Stimulated activated memory B cell treated with anti-CD40 and anti-IgM and Interleukin-4, amounts not matched to agents 10 μg/mL and 1 μg/mL and 100 μg/mL, for 72 hours (primary cell): ENCODE results near the gene SGK2.
A peak's percentile ranks its signal among the peaks of the same experiment; 100 is the strongest.
"Not testable (repeated sequence)": the region's sequence is repeated elsewhere in the genome, so short reads cannot be mapped to it uniquely, and the experiment has no call there.

Source experiments
- ATAC-seq: fragments of 150-1000 bp; cut with Tn5 transposase; 2 replicates; pipeline ENCODE4 v1.10.0; 2021
- H3K27ac Mint-ChIP-seq: one replicate; pipeline ENCODE4 v1.8.0; 2022; ENCODE audit warnings: mild to moderate bottlenecking, mixed read lengths
- H3K27me3 Mint-ChIP-seq: one replicate; pipeline ENCODE4 v1.8.0; 2022; ENCODE audit warnings: mixed read lengths
- H3K36me3 Mint-ChIP-seq: one replicate; pipeline ENCODE4 v1.8.0; 2022; ENCODE audit warnings: mixed read lengths
- H3K4me1 Mint-ChIP-seq: one replicate; pipeline ENCODE4 v1.8.0; 2022; ENCODE audit warnings: mixed read lengths
- H3K4me3 Mint-ChIP-seq: one replicate; pipeline ENCODE4 v1.8.0; 2022; ENCODE audit warnings: mild to moderate bottlenecking, moderate library complexity, mixed read lengths
- H3K9me3 Mint-ChIP-seq: one replicate; pipeline ENCODE4 v1.8.0; 2022; ENCODE audit warnings: mixed read lengths

SGK2 gene

DNA sequence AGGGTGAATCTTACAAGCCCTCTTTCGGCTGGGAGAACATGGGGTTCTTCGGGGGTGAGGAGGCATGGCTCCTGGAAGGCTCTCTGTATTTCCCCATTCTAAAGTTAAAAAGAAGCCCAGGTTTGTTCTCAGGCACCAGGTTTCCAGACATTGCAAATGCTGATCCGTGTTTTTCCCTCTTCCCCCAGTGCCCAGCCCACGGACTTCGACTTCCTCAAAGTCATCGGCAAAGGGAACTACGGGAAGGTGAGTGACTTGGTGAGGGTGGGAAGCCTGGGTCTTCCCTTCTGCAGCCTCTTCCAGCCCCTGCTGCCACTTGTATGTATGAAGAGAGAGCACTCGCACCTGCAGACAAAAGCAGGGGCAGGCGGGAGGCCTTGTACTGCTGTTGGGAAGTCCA is 8.7 kb downstream of the SGK2 start:
- Mint-ChIP-seq H3K9me3 (no peaks in the 10 kb centered on the region), H3K36me3 (no peaks in the 10 kb centered on the region), H3K27me3 (no peaks in the 10 kb centered on the region), H3K27ac (no peak overlapping the region), H3K4me1 (no peaks in the 10 kb centered on the region), H3K4me3 (no peak overlapping the region)
- ATAC-seq = no peak

DNA sequence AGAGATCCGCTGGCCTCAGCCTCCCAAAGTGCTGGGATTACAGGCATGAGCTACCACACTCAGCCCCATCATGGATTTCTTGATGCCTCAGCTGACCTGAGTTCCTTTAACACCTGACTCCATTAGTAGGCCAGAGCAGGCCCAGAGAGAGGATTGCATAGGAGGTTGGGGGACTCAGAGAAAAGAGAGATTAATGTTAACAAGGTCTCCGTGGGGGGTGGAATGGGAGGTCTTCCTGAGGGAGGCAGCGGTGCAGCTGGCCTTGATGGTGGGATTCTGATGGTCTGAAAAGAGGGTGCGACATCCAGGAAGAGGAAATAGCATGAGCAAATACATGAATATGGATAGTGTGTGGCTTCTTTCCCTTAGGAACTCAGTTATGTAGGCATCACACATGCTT is 9.9 kb downstream of the SGK2 start:
- H3K4me3 Mint-ChIP-seq = no peak overlapping the region
- H3K4me1 Mint-ChIP-seq = no peaks in the 10 kb centered on the region
- no peaks in the 10 kb centered on the region for H3K9me3 Mint-ChIP-seq
- H3K27me3 Mint-ChIP-seq = no peaks in the 10 kb centered on the region
- ATAC-seq = no peak
- no peak overlapping the region for H3K27ac Mint-ChIP-seq
- H3K36me3 Mint-ChIP-seq = no peaks in the 10 kb centered on the region

GRCh38 chr20:43569282-43569681 is 10.5 kb downstream of the SGK2 start:
- Mint-ChIP-seq H3K27me3 (no peaks in the 10 kb centered on the region), H3K4me3 (no peak overlapping the region), H3K9me3 (no peaks in the 10 kb centered on the region), H3K36me3 (no peaks in the 10 kb centered on the region), H3K27ac (no peak overlapping the region), H3K4me1 (no peaks in the 10 kb centered on the region)
- no peak for ATAC-seq

- Mint-ChIP-seq H3K27ac (no peak overlapping the region), H3K36me3 (no peaks in the 10 kb centered on the region), H3K4me1 (no peaks in the 10 kb centered on the region), H3K9me3 (no peaks in the 10 kb centered on the region), H3K4me3 (no peak overlapping the region), H3K27me3 (no peaks in the 10 kb centered on the region)
- ATAC-seq = no peak
Observed at GRCh38 chr20:43570496-43570895, 11.7 kb downstream of the SGK2 start.

DNA sequence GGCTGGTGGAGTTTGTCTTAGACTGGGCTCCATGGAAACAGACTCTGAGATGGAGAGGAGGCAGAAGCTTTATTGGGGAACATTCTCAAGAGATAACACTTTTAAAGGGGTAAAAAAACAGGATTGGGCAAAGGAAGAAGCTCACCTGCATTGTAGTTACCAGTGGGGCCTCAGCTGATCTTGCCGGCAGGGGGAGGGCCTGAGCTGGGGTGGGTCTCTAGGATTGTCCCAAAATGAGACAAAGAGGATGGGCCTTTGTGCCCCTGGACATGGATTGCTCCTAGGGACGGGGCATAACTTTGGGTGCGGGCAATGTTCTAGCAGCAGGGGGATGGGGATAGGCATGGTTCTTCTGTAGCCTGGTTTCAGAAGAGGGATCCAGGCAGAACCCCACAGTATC is 12.5 kb downstream of the SGK2 start:
- no peak overlapping the region for H3K4me3 Mint-ChIP-seq
- no peak overlapping the region for H3K27ac Mint-ChIP-seq
- no peaks in the 10 kb centered on the region for H3K4me1 Mint-ChIP-seq
- H3K36me3 Mint-ChIP-seq = no peaks in the 10 kb centered on the region
- H3K27me3 Mint-ChIP-seq = no peaks in the 10 kb centered on the region
- no peak for ATAC-seq
- H3K9me3 Mint-ChIP-seq = no peaks in the 10 kb centered on the region

GRCh38 chr20:43571771-43572170 is 12.9 kb downstream of the SGK2 start:
- no peaks in the 10 kb centered on the region for H3K9me3 Mint-ChIP-seq
- H3K27ac Mint-ChIP-seq = no peak overlapping the region
- no peaks in the 10 kb centered on the region for H3K4me1 Mint-ChIP-seq
- no peaks in the 10 kb centered on the region for H3K36me3 Mint-ChIP-seq
- no peak overlapping the region for H3K4me3 Mint-ChIP-seq
- no peak for ATAC-seq
- no peaks in the 10 kb centered on the region for H3K27me3 Mint-ChIP-seq

GRCh38 chr20:43572891-43573290 is 14.1 kb downstream of the SGK2 start:
- H3K27ac Mint-ChIP-seq = no peak overlapping the region
- no peak for ATAC-seq

GRCh38 chr20:43576108-43576507 is 17.3 kb downstream of the SGK2 start:
- H3K36me3 Mint-ChIP-seq = no peaks in the 10 kb centered on the region
- ATAC-seq = no peak
- no peak overlapping the region for H3K27ac Mint-ChIP-seq
- H3K9me3 Mint-ChIP-seq = no peaks in the 10 kb centered on the region
- no peaks in the 10 kb centered on the region for H3K27me3 Mint-ChIP-seq
- no peaks in the 10 kb centered on the region for H3K4me1 Mint-ChIP-seq
- H3K4me3 Mint-ChIP-seq = no peak overlapping the region

More at GRCh38 chr20:43572891-43573290, 14.1 kb downstream of the SGK2 start:
- no peaks in the 10 kb centered on the region for H3K36me3 Mint-ChIP-seq
- no peaks in the 10 kb centered on the region for H3K4me1 Mint-ChIP-seq
- H3K27me3 Mint-ChIP-seq = no peaks in the 10 kb centered on the region
- no peaks in the 10 kb centered on the region for H3K9me3 Mint-ChIP-seq
- H3K4me3 Mint-ChIP-seq = no peak overlapping the region

DNA sequence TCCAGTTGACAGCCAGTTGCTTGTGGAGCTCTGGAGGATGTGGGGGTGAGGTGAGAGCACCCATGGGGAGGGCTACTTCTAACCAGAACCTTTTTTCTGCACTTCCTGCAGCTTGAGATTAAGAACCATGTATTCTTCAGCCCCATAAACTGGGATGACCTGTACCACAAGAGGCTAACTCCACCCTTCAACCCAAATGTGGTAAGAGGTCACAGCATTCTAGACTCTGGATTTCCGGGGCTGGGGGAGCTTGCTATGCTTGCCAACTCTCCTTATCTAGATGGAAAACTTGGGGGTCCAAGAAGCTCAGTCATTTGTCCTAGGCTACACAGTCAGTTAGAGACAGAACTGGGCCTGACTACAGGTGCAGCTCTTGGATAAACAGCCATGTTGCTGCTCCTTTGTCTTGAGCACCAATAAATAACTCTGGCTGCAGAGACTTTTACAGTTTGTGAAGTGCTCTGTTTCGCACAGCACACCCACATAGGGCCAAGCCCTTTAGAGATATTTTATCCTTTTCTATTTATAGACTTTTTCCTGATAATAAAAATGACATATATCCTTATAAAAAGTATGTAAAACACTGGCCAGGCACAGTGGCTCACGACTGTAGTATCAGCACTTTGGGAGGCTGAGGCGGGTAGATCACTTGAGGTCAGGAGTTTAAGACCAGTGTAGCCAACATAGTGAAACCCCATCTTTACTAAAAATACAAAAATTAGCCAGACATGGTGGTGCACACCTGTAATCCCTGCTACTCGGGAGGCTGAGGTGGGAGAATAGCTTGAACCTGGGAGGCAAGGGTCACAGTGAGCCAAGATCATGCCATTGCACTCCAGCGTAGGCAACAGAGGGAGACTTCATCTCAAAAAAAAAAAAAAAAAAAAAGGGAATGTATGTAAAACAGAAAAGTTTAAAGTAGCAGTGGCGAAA is 21.3 kb downstream of the SGK2 start:
- no peaks in the 10 kb centered on the region for H3K27me3 Mint-ChIP-seq
- no peak for ATAC-seq
- no peak overlapping the region for H3K27ac Mint-ChIP-seq
- no peaks in the 10 kb centered on the region for H3K4me1 Mint-ChIP-seq
- no peaks in the 10 kb centered on the region for H3K9me3 Mint-ChIP-seq
- no peaks in the 10 kb centered on the region for H3K36me3 Mint-ChIP-seq
- H3K4me3 Mint-ChIP-seq = no peak overlapping the region

DNA sequence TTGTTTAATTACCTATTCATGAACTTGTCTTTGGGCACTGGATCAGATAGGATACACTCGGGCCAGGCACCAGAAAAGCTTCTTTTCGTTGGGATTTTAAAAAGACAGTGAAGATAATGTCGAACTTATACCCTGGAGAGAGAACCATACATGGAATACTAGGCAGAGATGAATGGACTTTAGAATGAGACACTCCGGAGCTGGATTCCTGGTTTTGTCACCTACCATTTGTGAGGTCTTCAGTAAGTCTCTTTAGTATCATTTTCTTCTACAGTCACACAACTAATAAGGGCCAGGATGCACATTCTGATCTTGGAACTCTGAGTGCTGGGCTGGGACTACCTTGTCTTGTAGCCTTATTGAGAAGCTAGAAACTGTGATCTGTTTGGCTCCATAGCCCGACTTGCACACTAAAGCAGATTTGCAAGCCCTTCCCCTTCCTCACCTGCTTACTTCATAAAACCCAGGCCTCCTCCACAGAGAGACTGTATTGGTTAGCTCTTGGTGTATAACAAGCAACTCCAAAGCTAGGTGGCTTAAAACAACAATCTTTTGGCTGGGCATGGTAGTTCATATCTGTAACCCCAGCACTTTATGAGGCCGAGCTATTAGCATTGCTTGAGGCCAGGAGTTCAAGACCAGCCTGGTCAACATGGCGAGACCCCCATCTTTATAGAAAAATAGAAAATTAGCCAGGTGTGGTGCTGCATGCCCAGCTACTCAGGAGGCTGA is 24.5 kb downstream of the SGK2 start:
- no peak for ATAC-seq
- Mint-ChIP-seq H3K4me3 (no peak overlapping the region), H3K27ac (no peak overlapping the region), H3K36me3 (no peaks in the 10 kb centered on the region), H3K27me3 (no peaks in the 10 kb centered on the region), H3K4me1 (no peaks in the 10 kb centered on the region), H3K9me3 (no peaks in the 10 kb centered on the region)

DNA sequence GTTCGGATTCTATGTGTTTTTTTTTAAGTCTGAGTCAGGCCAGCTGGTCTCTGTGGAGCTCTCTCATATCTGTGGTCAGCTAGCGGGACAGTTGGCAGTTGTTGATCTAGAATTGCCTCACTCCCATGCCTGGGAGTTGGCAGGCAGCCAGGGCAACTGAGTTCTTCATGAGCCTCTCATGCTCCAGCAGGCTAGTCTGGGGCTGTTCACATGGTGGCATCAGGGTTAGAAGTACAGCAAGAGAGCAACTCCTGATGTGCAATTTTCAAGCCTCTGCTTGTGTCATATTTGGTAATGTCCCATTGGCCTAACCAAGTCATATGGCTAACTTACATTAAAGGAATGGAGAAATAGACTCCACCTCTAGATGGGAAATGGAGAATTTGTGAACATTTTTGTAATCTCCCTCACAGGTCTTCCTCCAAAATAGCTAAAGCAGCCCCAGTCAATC is 25.2 kb downstream of the SGK2 start:
- Mint-ChIP-seq H3K4me1 (no peaks in the 10 kb centered on the region), H3K9me3 (no peaks in the 10 kb centered on the region), H3K4me3 (no peak overlapping the region), H3K36me3 (no peaks in the 10 kb centered on the region), H3K27me3 (no peaks in the 10 kb centered on the region), H3K27ac (no peak overlapping the region)
- ATAC-seq = no peak

DNA sequence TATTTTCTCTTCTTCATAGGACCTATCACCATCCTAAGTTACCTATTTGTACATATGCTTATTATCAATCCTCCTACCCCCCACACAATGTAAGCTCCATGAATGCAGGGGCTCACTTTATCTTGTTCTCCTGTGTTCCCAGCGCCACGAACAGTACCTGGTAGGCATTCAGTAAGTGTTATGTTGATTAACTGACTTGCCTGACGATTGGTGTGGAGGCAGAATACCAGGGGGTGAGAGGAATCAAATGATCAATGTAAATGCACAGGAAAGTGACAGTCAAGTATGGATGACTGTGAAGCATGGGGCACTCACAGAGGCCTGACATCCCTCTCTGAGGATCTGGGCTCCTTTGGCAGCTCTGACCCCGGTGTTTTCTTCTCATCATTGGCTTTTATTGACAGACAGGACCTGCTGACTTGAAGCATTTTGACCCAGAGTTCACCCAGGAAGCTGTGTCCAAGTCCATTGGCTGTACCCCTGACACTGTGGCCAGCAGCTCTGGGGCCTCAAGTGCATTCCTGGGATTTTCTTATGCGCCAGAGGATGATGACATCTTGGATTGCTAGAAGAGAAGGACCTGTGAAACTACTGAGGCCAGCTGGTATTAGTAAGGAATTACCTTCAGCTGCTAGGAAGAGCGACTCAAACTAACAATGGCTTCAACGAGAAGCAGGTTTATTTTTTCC is 25.8 kb downstream of the SGK2 start:
- no peak overlapping the region for H3K27ac Mint-ChIP-seq
- H3K36me3 Mint-ChIP-seq = no peaks in the 10 kb centered on the region
- no peaks in the 10 kb centered on the region for H3K9me3 Mint-ChIP-seq
- H3K27me3 Mint-ChIP-seq = no peaks in the 10 kb centered on the region
- no peak overlapping the region for H3K4me3 Mint-ChIP-seq
- peaks cover under 1% of the 10 kb centered on the region for H3K4me1 Mint-ChIP-seq
- no peak for ATAC-seq

GRCh38 chr20:43586641-43587040 is 27.8 kb downstream of the SGK2 start:
- no peak overlapping the region for H3K4me3 Mint-ChIP-seq
- peaks cover 16% of the 10 kb centered on the region for H3K4me1 Mint-ChIP-seq
- H3K27ac Mint-ChIP-seq = no peak overlapping the region
- no peaks in the 10 kb centered on the region for H3K27me3 Mint-ChIP-seq
- ATAC-seq = no peak
- H3K9me3 Mint-ChIP-seq = no peaks in the 10 kb centered on the region
- no peaks in the 10 kb centered on the region for H3K36me3 Mint-ChIP-seq

- H3K4me3 Mint-ChIP-seq = not testable (repeated sequence)
Observed at GRCh38 chr20:43588526-43588925, 29.7 kb downstream of the SGK2 start.

GRCh38 chr20:43590036-43590391 is 31.2 kb downstream of the SGK2 start:
- no peak for ATAC-seq
- H3K9me3 Mint-ChIP-seq = no peaks in the 10 kb centered on the region
- peak overlapping the region; percentile 94 for H3K4me3 Mint-ChIP-seq
- H3K36me3 Mint-ChIP-seq = peaks cover 11% of the 10 kb centered on the region
- peaks cover 16% of the 10 kb centered on the region for H3K4me1 Mint-ChIP-seq
- H3K27me3 Mint-ChIP-seq = no peaks in the 10 kb centered on the region
- peak overlapping the region; percentile 93 for H3K27ac Mint-ChIP-seq

More at GRCh38 chr20:43588526-43588925, 29.7 kb downstream of the SGK2 start:
- peaks cover 16% of the 10 kb centered on the region for H3K4me1 Mint-ChIP-seq
- not testable (repeated sequence) for H3K27me3 Mint-ChIP-seq, H3K36me3 Mint-ChIP-seq, H3K9me3 Mint-ChIP-seq, H3K27ac Mint-ChIP-seq, ATAC-seq
